GM10266 (cell line): ENCODE results near the gene PRR36.

Source experiments
- DNase-seq: peaks from one replicate; pipeline ENCODE4 v3.0.0; 2012; ENCODE audit errors: extremely low spot score
- TF ChIP-seq, protein P1 (sequence below): IDR thresholded peaks from 2 replicates; pipeline ENCODE4 v1.5.1; 2012; ENCODE audit warnings: mild to moderate bottlenecking, low read depth; ENCODE audit not compliant: control insufficient read depth, insufficient read depth; ENCODE audit errors: missing control alignments

PRR36 gene

GRCh38 chr19:7874076-7874896, at the start of gene PRR36:
TSS of gene PRR36 (minus strand) at chr19:7874390. CDS start at chr19:7873689, 701 bp downstream.
- TF ChIP-seq, protein P1, sequence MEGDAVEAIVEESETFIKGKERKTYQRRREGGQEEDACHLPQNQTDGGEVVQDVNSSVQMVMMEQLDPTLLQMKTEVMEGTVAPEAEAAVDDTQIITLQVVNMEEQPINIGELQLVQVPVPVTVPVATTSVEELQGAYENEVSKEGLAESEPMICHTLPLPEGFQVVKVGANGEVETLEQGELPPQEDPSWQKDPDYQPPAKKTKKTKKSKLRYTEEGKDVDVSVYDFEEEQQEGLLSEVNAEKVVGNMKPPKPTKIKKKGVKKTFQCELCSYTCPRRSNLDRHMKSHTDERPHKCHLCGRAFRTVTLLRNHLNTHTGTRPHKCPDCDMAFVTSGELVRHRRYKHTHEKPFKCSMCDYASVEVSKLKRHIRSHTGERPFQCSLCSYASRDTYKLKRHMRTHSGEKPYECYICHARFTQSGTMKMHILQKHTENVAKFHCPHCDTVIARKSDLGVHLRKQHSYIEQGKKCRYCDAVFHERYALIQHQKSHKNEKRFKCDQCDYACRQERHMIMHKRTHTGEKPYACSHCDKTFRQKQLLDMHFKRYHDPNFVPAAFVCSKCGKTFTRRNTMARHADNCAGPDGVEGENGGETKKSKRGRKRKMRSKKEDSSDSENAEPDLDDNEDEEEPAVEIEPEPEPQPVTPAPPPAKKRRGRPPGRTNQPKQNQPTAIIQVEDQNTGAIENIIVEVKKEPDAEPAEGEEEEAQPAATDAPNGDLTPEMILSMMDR = no peak
- DNase-seq = no peak

DNA sequence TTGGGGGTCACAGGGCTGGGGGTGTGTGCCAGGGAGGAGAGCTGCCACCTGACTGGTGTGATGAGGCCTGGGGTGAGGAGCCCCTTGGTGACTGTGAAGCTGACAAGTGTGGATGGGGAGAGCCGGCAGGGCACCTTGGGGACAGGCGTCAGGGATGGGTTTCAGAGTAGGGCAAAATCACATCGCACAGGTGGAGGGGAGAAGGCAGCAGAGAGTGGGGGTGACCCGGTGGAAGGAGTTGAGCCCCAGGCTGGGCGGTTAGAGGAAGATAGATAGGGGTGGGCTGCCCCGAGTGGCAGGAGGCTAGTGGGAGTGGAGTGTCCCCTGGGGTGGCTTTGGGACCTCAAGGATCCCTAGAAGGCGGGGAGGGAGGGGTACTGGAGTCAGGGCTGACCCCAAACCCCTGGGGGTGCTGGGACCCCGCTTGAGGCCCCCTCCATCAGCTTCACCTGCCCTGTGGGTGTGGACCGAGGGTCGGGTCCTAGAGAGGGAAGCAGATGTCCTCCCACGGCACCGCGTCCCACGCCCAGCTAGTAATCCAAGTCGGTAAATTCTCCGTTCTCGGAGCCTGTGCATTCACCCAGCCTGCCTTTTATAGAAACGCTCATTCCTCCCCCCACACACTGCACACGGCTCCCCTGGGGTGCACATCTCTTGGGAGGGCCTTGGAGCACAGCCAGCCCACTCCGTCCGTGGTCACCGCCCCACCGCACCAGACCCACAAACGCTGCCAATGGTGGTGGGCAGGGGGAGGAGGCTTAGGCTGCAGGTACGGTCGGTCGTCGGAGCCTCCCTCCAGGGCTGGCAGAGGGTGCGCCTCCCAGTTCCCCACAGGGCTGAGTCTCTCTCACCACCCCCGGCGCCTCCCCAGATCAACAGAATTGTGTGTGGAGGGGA, 49.4 kb upstream of the PRR36 start:
- no peak for DNase-seq
- TF ChIP-seq, protein P1 = no peak

DNA sequence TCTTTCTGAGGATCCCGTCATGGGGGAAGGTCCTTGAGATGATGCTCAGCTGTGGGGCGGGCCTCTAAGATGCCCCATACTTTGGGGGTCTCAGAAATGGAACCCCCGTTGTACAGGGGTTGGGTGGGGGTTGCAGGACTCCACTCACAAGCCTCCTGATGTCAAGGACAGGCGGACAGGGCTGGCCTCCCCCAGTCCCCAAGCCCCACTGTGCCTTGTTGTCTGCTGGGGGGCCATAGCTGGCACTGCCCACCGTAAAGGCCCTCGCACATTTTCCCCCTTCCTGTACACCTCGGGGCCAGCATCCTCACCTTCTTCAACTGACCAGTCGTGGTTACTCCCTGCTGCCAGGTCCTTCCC, 48.6 kb upstream of the PRR36 start:
- DNase-seq = no peak
- TF ChIP-seq, protein P1 = no peak

GRCh38 chr19:7921967-7922835, 48.0 kb upstream of the PRR36 start:
- no peak for DNase-seq

DNA sequence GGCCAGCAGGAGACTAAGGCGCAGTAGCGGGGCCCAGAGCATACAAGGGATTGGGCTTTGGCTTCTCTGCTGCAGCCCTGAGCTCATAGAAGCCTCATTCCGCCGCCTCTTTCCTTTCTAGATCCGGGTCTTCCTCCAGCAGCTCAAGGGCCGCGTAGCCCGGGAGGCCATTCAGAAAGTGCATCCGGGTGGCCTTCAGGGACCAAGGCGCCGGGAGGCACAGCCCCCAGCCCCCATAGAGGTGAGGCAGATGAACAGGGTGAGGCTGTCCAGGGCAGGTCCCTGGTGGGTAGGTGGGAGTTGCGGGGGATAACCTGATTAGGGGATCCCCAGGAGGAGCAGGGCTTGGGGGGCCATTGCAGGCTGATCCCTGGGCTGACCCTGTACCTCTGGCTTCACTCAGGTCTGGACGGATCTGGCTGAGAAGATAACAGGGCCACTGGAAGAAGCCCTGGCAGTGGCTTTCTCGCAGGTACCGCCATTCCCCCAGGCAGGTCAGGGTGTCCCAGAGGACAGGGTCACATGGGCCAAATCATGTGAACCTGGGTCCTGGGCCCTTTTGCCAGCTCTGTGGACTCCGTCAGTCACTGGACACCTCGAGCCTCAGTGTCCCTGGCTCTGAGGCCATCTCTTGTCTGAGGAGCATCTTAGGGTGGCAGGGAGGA, 47.2 kb upstream of the PRR36 start:
- TF ChIP-seq, protein P1 = no peak
- no peak for DNase-seq

More at GRCh38 chr19:7921967-7922835, 48.0 kb upstream of the PRR36 start:
- TF ChIP-seq, protein P1 = no peak

- DNase-seq = peak; percentile 99
Observed at GRCh38 chr19:7920519-7921301, 46.5 kb upstream of the PRR36 start.

More at GRCh38 chr19:7920519-7921301, 46.5 kb upstream of the PRR36 start:
- TF ChIP-seq, protein P1 = no peak
